Measurements from ENCODE around the gene KIF26A.
A peak's percentile ranks its signal among the peaks of the same experiment; 100 is the strongest.

The KIF26A gene

DNA sequence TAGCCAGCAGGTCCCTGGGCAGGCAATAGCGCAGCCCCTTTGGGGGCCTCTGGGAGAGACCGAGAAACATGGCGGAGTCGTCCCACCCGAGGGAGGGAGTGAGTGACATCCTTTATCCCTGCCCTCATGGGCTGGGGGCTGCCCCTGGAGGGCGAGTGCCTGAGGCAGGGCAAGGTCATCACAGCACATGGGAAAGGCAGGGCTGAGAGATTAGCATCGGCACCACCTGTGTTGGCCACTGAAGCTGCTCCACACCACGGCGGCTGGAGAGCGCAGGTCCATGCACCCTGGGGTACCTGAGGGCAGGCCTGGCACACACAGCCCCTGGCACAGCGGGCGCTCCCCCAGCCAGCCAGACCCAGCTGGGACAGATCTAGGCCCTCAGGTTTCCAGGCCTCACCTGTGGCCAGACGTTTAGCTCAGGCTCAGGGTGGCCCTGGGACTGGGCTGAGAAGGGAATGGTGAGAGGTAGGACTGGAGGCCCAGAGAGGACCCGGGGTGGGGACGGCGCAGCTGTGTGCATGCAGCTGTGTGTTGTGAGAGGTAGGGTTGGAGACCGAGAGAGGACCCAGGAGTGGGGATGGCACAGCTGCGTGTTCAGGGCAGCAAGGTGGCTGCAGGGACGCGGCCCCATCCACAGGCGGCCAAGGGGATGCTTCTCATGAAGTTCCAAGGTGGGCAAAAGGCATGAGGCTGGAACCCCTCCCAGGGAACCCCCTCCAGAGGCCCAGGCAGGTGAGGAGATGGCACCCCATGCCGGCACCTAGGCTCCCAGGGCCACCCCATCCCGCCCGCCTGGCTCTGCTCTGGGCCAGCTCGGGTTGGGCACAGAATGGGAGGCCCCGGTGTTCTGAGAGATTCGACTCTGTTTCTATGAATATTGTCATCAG lies 74.1 kb downstream of the KIF26A start:
- no peak for DNase-seq

GRCh38 chr14:104213301-104214034 lies 75.1 kb downstream of the KIF26A start:
- DNase-seq, result no peak

- no peak for DNase-seq
Observed at GRCh38 chr14:104214431-104215218, 76.2 kb downstream of the KIF26A start.

GRCh38 chr14:104215706-104216334 lies 77.4 kb downstream of the KIF26A start:
- DNase-seq, result no peak

GRCh38 chr14:104216457-104216856 lies 78.1 kb downstream of the KIF26A start:
- no peak for DNase-seq

DNA sequence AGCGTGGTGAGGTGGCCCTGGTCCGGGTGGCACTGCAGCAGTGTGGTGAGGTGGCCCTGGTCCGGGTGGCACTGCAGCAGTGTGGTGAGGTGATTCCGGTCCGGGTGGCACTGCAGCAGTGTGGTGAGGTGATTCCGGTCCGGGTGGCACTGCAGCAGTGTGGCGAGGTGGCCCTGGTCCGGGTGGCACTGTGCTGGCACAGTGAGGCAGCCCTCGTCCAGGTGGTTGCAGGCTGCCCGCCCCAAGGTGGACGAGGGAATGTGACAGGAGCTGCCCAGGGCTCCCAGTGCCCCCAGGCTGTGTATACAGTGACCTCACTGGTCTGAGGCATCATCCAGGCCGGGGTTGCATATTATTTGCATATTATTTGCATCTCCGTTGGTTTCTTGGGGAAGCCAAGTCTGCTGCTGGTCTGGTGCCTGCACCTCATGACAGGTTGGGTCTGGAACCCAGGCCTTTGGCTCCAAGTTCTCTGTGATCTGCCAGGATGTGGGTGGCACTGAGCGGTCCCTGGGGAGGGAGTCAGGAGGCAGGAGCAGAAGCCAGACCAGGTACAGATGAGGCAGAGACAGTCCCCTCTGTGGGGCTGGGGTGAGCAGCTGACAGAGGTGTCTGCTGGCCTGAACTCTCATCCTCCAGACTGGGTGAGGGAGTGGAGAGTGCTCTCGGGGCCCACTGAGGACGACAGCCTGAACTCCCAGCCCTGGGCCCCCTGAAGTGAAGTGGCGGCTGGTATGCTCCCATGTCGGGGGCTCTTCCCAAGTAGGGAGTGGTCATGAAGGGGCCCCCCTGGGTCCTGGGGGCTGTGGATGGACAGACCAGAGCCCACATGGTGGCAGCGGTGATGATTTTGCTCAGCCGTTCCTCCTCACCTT lies 79.3 kb downstream of the KIF26A start:
- DNase-seq, result no peak

- DNase-seq, result no peak
Observed at GRCh38 chr14:104218361-104219180, 80.2 kb downstream of the KIF26A start.

DNA sequence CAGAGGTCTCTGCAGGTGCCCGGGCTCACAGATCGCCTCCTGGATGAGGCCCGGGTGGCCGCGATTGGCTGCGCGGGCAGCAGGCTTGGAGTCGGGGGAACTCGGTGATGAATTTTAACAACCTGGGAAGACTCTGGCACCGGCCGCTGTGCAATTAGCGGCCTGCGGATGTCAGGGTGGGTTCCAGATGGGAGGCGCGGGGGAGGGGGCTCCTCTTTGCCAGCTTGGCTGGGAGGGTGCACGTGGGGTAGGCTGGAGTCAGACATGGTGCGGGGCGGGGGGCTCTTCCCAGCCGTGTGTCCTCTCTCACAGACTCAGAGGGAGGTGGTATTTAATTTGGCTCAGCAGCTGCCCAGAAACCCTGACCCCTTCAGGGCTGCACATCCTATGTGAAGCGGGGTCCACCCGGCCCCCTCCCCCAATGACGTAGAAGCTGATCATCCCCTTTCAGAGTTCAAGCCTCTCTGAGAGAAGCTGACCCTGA lies 81.4 kb downstream of the KIF26A start:
- DNase-seq, result no peak

DNA sequence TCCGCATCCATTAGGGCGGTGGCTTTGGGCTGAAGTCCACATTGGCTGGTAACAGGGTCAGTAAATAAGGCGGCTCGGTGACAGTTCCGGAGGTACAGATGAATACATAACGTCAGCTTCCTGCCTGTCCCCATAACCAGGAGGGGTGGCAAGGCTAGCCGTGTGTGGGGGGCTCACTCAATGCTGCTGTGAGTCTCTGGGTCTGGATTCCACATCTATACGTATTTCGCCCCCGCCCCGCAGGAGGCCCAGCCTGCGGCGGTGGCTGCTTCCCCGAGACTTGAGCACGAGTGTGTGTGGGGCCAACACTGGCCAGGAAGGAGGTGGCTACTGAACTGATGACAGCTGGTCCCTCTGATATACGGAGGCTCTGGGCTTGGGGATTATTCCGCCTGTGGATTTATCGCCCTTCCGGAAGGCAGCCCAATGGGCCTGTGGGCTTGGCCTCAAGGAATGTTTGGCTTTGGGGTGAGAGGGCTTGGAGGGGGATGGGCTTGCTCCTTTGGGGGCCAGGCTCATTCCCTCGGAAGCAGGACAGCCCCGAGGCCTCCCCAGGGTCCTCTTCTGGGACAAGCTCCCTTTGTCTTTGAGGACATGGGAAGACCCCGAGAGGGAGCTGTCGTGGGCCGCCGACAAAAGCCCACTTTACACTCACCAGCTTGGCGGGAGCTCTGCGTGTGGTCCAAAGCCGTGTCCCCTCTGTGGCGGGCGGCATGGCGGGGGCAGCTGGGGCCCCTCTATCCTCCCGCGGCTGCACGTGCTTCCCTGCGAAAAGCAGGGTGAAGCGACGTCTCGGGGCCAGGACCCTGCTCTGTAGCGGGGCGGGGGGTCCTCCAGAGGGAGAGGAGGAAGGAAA lies 82.1 kb downstream of the KIF26A start:
- no peak for DNase-seq

GRCh38 chr14:104221071-104221625 lies 82.8 kb downstream of the KIF26A start:
- DNase-seq, result no peak

DNA sequence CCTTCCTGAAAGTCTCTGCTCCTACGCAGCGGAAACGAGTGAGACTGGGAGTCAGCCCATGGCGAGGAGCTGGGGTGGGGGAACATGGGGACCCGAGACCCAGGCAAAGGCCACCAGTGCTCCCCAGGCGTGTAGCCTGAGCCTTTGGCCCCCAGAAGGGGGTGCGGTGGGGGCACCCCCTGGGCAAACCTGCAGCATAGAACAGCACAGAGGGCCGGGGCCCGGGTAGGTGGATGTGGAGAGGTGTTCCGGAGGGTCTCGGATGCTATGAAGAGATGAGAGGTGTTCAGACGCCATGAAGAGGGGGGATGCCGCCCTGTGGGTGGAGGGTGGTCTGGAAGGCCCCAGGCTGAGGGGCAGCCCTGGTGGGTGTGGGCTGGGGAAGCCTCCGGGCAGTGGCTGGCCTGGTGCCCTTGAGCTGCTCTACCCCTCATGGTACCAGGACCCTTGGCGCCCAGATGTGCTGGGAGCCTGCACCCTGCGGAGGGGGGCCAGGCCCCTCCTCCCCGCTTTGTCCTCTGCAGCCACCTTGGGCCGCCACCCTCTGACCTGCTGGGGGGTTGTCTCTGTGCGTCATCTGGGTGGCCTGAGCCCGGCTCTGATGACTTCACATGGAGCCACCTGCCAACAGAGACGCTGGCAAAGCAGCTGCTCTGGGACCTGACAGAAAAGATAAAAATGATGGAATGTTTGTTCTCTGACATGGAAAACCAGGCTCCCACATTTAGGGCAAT lies 83.4 kb downstream of the KIF26A start:
- DNase-seq, result no peak

GRCh38 chr14:104222396-104223036 lies 84.1 kb downstream of the KIF26A start:
- DNase-seq, result no peak

DNA sequence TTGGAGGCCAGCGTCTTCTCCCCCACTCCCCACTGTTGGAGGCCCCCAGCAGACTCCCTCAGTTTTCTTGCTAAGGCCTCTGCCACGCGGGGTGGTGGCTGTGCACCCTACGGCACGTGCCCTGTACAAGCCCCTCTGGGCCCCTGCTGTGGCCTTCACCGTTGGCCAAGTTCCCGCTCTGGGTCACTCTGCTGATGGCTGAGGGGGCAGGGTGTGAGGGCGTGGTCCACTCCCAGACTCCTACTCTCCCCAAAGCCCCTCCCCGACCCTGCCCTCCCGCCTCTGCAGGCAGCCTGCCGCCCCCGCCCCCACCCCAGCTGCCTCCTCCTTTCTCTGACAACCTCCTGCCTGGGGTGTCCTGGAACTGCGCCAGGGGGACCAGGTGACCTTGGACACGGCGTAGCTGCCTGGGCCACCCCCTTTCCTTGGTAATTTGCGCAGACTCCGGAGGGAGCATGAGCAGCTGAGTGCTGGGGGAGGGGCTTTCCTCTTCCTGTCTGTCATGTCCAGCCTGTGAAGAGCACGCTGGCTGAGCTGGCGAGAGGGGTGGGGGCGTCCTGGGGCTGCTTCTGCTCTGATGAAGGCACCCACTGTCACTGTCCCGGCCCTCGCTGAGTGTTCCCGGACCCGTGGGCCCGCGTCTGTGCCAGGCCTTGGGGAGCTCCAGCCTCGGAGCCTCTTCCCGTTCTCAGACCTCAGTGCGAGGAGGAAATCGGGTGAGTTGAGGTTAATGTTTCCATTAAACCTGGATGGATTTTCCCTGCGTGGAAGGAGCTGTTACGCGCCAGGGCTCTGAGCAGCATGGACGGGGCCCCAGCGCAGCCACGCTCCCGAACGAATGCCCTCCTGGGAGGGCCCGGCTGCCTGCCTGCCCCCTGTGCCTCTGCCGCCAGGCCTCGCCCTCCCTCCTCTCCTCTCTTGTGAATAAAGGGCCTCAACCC lies 85.0 kb downstream of the KIF26A start:
- DNase-seq, result no peak

DNA sequence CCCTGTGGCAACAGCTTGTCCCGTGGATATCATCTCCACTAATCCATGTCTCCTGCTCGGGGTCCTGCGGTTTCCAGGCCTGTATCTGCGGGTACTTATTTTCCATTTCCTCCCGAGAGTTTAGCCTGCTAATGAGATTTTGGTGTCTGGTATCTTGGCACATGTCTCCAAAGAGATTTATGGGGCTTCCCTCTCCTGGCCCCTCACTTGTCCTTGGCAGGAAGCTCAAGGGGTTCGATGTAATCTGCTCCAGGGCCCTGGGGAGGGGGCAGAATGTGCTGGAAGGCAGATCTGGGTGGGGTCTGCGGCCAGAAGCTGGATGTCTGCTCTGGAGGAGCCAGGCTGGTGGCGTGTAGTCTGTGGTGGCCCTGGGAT lies 85.7 kb downstream of the KIF26A start:
- DNase-seq, result no peak

GRCh38 chr14:104224506-104225277 lies 86.3 kb downstream of the KIF26A start:
- peak; percentile 45 for DNase-seq

All from CD4-positive, alpha-beta T cell treated with Interleukin-17A for 4 hours (primary cell).